GM12891 (cell line): ENCODE measurements around the gene PMM2.
"Not testable (repeated sequence)": the region's sequence is repeated elsewhere in the genome, so short reads cannot be mapped to it uniquely, and the experiment has no call there.

Experiments used
- DNase-seq: peaks from one replicate; pipeline ENCODE4 v3.0.0; 2011; ENCODE audit warnings: low spot score; ENCODE audit not compliant: insufficient read length
- FAIRE-seq: peaks from 2 replicates; lab custom pipeline; 2011; peaks lifted over from hg19 to GRCh38; lab: Jason Lieb, UNC
- PAX5 ChIP-seq: IDR thresholded peaks from 2 replicates; pipeline ENCODE4 v1.6.1; 2011; ENCODE audit warnings: low read length, moderate library complexity, mild to moderate bottlenecking; ENCODE audit not compliant: insufficient read depth, severe bottlenecking
- POLR2A ChIP-seq: IDR thresholded peaks from 2 replicates; pipeline ENCODE4 v1.6.1; 2011; ENCODE audit warnings: low read depth, low read length, control low read depth
- POLR2AphosphoS5 ChIP-seq: IDR thresholded peaks from 2 replicates; pipeline ENCODE4 v1.6.1; 2011; ENCODE audit warnings: low read depth, low read length, control low read depth
- POU2F2 ChIP-seq: IDR thresholded peaks from 2 replicates; pipeline ENCODE4 v1.6.1; 2011; ENCODE audit warnings: low read depth, mild to moderate bottlenecking, control low read depth, low read length, moderate library complexity
- SPI1 ChIP-seq: IDR thresholded peaks from 2 replicates; pipeline ENCODE4 v1.6.1; 2011; ENCODE audit warnings: low read depth, low read length, control low read depth
- TAF1 ChIP-seq: IDR thresholded peaks from 2 replicates; pipeline ENCODE4 v1.6.1; 2011; ENCODE audit warnings: low read depth, low read length, control low read depth

Gene PMM2

GRCh38 chr16:8816967-8817655 lies 19.5 kb downstream of the PMM2 start:
- peak; percentile 35 for FAIRE-seq
- TF ChIP-seq POLR2A: peak; percentile 33; the same call in 1 of the 2 replicates
- no peak for TF ChIP-seq PAX5

GRCh38 chr16:8818504-8819270 lies 21.0 kb downstream of the PMM2 start:
- TF ChIP-seq SPI1 (peak; percentile 54), POLR2AphosphoS5 (no peak), POU2F2 (peak; percentile 72; the same call in 1 of the 2 replicates), PAX5 (no peak), POLR2A (peak; percentile 43), TAF1 (no peak)
- DNase-seq (no peak), FAIRE-seq (peak; percentile 92)

More at GRCh38 chr16:8816967-8817655, 19.5 kb downstream of the PMM2 start:
- DNase-seq: no peak

GRCh38 chr16:8819411-8820034 lies 21.9 kb downstream of the PMM2 start:
- TF ChIP-seq TAF1: no peak
- no peak; the same call in 1 of the 2 replicates for TF ChIP-seq POLR2A
- no peak for TF ChIP-seq POU2F2
- FAIRE-seq (no peak), DNase-seq (no peak)

- FAIRE-seq: no peak
- DNase-seq: no peak
- TF ChIP-seq SPI1 (peak; percentile 63), PAX5 (no peak)
Measured at GRCh38 chr16:8822403-8822802, 24.8 kb downstream of the PMM2 start.

- DNase-seq (no peak), FAIRE-seq (no peak)
- no peak for TF ChIP-seq POU2F2
Measured at GRCh38 chr16:8826278-8826879, 28.7 kb downstream of the PMM2 start.

GRCh38 chr16:8828541-8829165 lies 31.0 kb downstream of the PMM2 start:
- no peak for FAIRE-seq
- peak; percentile 17; the same call in 1 of the 2 replicates for TF ChIP-seq POLR2AphosphoS5
- TF ChIP-seq TAF1: no peak
- no peak for DNase-seq

- no peak for TF ChIP-seq POLR2AphosphoS5
- TF ChIP-seq SPI1: no peak
- TF ChIP-seq POLR2A: 0 out of 2 replicates have a peak, but pooled peaks have one; percentile 39
- FAIRE-seq (no peak), DNase-seq (no peak)
Measured at GRCh38 chr16:8831450-8831849, 33.8 kb downstream of the PMM2 start.

GRCh38 chr16:8831871-8832716 lies 34.5 kb downstream of the PMM2 start:
- DNase-seq (no peak), FAIRE-seq (no peak)

GRCh38 chr16:8832717-8833105 lies 35.1 kb downstream of the PMM2 start:
- no peak for TF ChIP-seq SPI1
- no peak for TF ChIP-seq PAX5
- no peak for DNase-seq
- FAIRE-seq: no peak

More at GRCh38 chr16:8831871-8832716, 34.5 kb downstream of the PMM2 start:
- TF ChIP-seq PAX5 (no peak), SPI1 (no peak), POU2F2 (peak; percentile 41; the same call in 1 of the 2 replicates), POLR2AphosphoS5 (0 out of 2 replicates have a peak, but pooled peaks have one; percentile 36), TAF1 (no peak), POLR2A (no peak)

GRCh38 chr16:8836797-8837196 lies 39.2 kb downstream of the PMM2 start:
- not testable (repeated sequence) for FAIRE-seq, DNase-seq

GRCh38 chr16:8837594-8837993 lies 40.0 kb downstream of the PMM2 start:
- not testable (repeated sequence) for FAIRE-seq, DNase-seq

- DNase-seq, FAIRE-seq: not testable (repeated sequence)
Measured at GRCh38 chr16:8842016-8842415, 44.4 kb downstream of the PMM2 start.

GRCh38 chr16:8843296-8843695 lies 45.7 kb downstream of the PMM2 start:
- FAIRE-seq, DNase-seq: not testable (repeated sequence)
